PC-3 (cell line): Measurements from ENCODE around the gene MAML3. TPM values are rescaled to one million over a fixed set of nuclear protein-coding genes. Genes with fewer than 3 reads are reported as not detected.

Experiments used
- ATAC-seq: fragments of 200-7000 bp; cut with Tn5 transposase; 2 replicates; pipeline ENCODE4 v1.9.1; 2020; ENCODE audit warnings: mild to moderate bottlenecking, moderate library complexity
- BruUV-seq: library from RNA; stranded (reverse); fragments of 400-500 nt; replicated peaks from 2 replicates; lab custom pipeline; 2021; lab: Mats Ljungman, UMichigan
- CTCF ChIA-PET: fragments of 300-600 bp; sonication (Branson Sonifier 250); formaldehyde crosslinking; loops from one replicate; lab custom pipeline; 2022; ENCODE audit warnings: antibody characterized with exemption; lab: Charles Lee
- POLR2A ChIA-PET: fragments of 300-600 bp; sonication (Branson Sonifier 250); formaldehyde crosslinking; loops from one replicate; lab custom pipeline; 2022; ENCODE audit warnings: antibody characterized with exemption; ENCODE audit not compliant: unreplicated experiment; lab: Charles Lee
- DNase-seq: peaks from one replicate; pipeline ENCODE4 v3.0.0-alpha.2; 2015
- H2AFZ ChIP-seq: fragments of 300-600 bp; sonication (generic); 2 replicates; pipeline ENCODE4 v1.6.0; 2016; ENCODE audit warnings: antibody characterized with exemption, low read length
- H3F3A ChIP-seq: fragments of 300-600 bp; sonication (generic); one replicate; pipeline ENCODE4 v1.6.0; 2017; ENCODE audit warnings: antibody characterized with exemption, low read length, control low read depth, mild to moderate bottlenecking; ENCODE audit not compliant: unreplicated experiment
- H3K27ac ChIP-seq: fragments of 300-600 bp; sonication (generic); 2 replicates; pipeline ENCODE4 v1.5.1; 2016; ENCODE audit warnings: mild to moderate bottlenecking, low read length
- H3K27me3 ChIP-seq: fragments of 300-600 bp; sonication (generic); 2 replicates; pipeline ENCODE4 v1.6.1; 2016; ENCODE audit warnings: low read length, mixed read lengths
- H3K36me3 ChIP-seq: fragments of 300-600 bp; sonication (generic); 2 replicates; pipeline ENCODE4 v1.6.1; 2016; ENCODE audit warnings: low read depth, mixed run types, low read length, mixed read lengths
- H3K4me1 ChIP-seq: fragments of 300-600 bp; sonication (generic); 2 replicates; pipeline ENCODE4 v1.5.1; 2016; ENCODE audit warnings: low read length; ENCODE audit not compliant: insufficient read depth
- H3K4me2 ChIP-seq: fragments of 300-600 bp; sonication (generic); 2 replicates; pipeline ENCODE4 v1.6.0; 2016; ENCODE audit warnings: low read length
- H3K4me3 ChIP-seq: fragments of 300-600 bp; sonication (generic); 2 replicates; pipeline ENCODE4 v1.5.1; 2016; ENCODE audit warnings: mild to moderate bottlenecking, low read length, mixed read lengths
- H3K79me2 ChIP-seq: fragments of 300-600 bp; sonication (generic); 2 replicates; pipeline ENCODE4 v1.6.1; 2017; ENCODE audit warnings: low read length, mixed read lengths
- H3K9ac ChIP-seq: fragments of 300-600 bp; sonication (generic); 2 replicates; pipeline ENCODE4 v1.6.0; 2016; ENCODE audit warnings: mild to moderate bottlenecking, low read length
- H3K9me2 ChIP-seq: fragments of 300-600 bp; sonication (generic); replicated peaks from 2 replicates; pipeline ENCODE4 v1.6.1; 2016; ENCODE audit warnings: mixed run types, low read length, mixed read lengths
- H3K9me3 ChIP-seq: fragments of 300-600 bp; sonication (generic); 2 replicates; pipeline ENCODE4 v1.6.1; 2016; ENCODE audit warnings: low read length, mixed read lengths
- H4K20me1 ChIP-seq: fragments of 300-600 bp; sonication (generic); 2 replicates; pipeline ENCODE4 v1.6.1; 2016; ENCODE audit warnings: low read length, mixed read lengths
- EZH2 ChIP-seq: fragments of 300-600 bp; sonication (generic); IDR thresholded peaks from one replicate; pipeline ENCODE4 v1.6.1; 2017; ENCODE audit warnings: antibody characterized with exemption, mild to moderate bottlenecking, low read length; ENCODE audit not compliant: unreplicated experiment
- EZH2phosphoT487 ChIP-seq: fragments of 300-600 bp; sonication (generic); IDR thresholded peaks from 2 replicates; pipeline ENCODE4 v1.6.1; 2018; ENCODE audit warnings: mild to moderate bottlenecking, antibody characterized with exemption, low read length, borderline replicate concordance
- intact Hi-C: fragments of 100-400 bp; cut with micrococcal nuclease; formaldehyde crosslinking; loops from 2 replicates; pipeline ENCODE4 v1.9.0; 2023
- total RNA-seq: library from RNA; depleted of rRNA; stranded (reverse); fragments of >200 nt; gene quantifications from 2 replicates; pipeline ENCODE4 v1.2.3, GENCODE V29; 2014
- TF ChIP-seq, protein P1 (sequence below): fragments of 300-600 bp; sonication (generic); conservative IDR thresholded peaks from 2 replicates; pipeline ENCODE4 v1.5.1; 2017; ENCODE audit warnings: antibody characterized with exemption, low read depth, mild to moderate bottlenecking, low read length

Gene MAML3
- total RNA-seq, 1 experiment from 2014 or later: 4.3 TPM

DNA sequence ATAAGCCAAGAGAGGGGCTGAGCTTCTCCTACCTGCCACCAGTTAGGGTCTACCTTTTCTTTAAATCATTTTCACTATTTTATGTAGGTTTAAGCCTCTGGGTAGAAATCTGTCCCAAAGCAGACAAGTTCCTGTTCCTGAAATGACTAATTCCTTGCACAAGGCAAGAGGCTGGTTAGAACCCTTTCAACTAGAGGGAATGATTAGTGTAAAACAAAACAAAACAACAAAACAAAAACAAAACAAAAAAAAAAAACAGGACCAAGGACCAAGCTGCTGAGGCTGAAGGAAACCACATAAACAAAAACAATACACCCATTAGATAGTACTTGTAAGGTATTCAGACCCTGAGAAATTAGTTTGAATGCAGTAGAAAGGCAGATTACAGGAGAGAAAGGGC is 62.7 kb downstream of the MAML3 start:
- no peaks in the 10 kb centered on the region for H3K27me3 ChIP-seq
- H3K4me1 ChIP-seq: peaks cover 62% of the 10 kb centered on the region
- intact Hi-C loops: no loop called here
- no TSS peak for BruUV-seq
- DNase-seq (no peak), ATAC-seq (no peak)
- H3K27ac ChIP-seq: no peak overlapping the region
- CTCF ChIA-PET: no interaction called here
- no peak overlapping the region for H3K4me3 ChIP-seq
- no peaks in the 10 kb centered on the region for H3K36me3 ChIP-seq
- H3F3A ChIP-seq: no peaks in the 10 kb centered on the region
- no peaks in the 10 kb centered on the region for H3K9me2 ChIP-seq
- H3K9me3 ChIP-seq: no peaks in the 10 kb centered on the region
- H2AFZ ChIP-seq: no peak overlapping the region
- TF ChIP-seq, protein P1, sequence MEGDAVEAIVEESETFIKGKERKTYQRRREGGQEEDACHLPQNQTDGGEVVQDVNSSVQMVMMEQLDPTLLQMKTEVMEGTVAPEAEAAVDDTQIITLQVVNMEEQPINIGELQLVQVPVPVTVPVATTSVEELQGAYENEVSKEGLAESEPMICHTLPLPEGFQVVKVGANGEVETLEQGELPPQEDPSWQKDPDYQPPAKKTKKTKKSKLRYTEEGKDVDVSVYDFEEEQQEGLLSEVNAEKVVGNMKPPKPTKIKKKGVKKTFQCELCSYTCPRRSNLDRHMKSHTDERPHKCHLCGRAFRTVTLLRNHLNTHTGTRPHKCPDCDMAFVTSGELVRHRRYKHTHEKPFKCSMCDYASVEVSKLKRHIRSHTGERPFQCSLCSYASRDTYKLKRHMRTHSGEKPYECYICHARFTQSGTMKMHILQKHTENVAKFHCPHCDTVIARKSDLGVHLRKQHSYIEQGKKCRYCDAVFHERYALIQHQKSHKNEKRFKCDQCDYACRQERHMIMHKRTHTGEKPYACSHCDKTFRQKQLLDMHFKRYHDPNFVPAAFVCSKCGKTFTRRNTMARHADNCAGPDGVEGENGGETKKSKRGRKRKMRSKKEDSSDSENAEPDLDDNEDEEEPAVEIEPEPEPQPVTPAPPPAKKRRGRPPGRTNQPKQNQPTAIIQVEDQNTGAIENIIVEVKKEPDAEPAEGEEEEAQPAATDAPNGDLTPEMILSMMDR: no peak
- TF ChIP-seq EZH2phosphoT487: no peak
- no peak for TF ChIP-seq EZH2
- H3K9ac ChIP-seq: no peak overlapping the region
- H3K79me2 ChIP-seq: no peaks in the 10 kb centered on the region
- H3K4me2 ChIP-seq: peak overlapping the region; percentile 24; the same call in 1 of the 2 replicates
- POLR2A ChIA-PET: no interaction called here
- no peaks in the 10 kb centered on the region for H4K20me1 ChIP-seq

DNA sequence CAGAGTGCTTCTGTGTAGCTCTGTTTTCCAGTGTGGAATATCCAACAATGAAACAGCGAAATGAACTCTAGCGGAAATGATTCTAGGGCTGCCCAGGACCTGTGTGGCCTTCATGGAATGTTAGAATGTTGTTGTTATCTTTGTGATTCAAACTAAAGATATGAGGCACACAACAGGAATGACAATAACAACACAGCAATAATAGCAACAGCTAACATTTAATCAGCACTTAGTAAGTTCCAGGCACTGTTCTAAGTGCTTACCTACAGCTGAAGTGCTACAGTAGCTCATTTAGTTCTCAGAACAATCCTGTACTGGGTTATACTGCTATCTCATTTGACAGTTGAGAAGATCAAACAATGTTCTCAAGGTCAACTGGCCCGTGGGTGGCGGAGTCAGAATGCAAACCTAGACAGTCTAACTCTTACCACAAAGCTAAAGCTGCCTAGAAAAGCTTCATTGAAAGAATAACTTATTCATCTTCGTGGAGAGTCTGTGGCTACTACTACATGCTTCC is 63.7 kb downstream of the MAML3 start:
- DNase-seq (peak; percentile 48), ATAC-seq (no peak)
- Histone ChIP-seq H3K36me3 (no peaks in the 10 kb centered on the region), H4K20me1 (no peaks in the 10 kb centered on the region), H3K4me3 (no peak overlapping the region), H3K9me3 (no peaks in the 10 kb centered on the region), H3K4me2 (0 out of 2 replicates have a peak overlapping the region, but pooled peaks have one; percentile 8), H2AFZ (no peak overlapping the region), H3K79me2 (no peaks in the 10 kb centered on the region), H3K9ac (no peak overlapping the region), H3K27me3 (no peaks in the 10 kb centered on the region), H3K27ac (no peak overlapping the region), H3K4me1 (peaks cover 62% of the 10 kb centered on the region), H3F3A (no peaks in the 10 kb centered on the region), H3K9me2 (no peaks in the 10 kb centered on the region)
- TF ChIP-seq EZH2phosphoT487 (no peak), EZH2 (no peak)
- TF ChIP-seq, protein P1: no peak
- CTCF ChIA-PET: no interaction called here
- intact Hi-C loops: no loop called here
- no TSS peak for BruUV-seq
- POLR2A ChIA-PET: no interaction called here

DNA sequence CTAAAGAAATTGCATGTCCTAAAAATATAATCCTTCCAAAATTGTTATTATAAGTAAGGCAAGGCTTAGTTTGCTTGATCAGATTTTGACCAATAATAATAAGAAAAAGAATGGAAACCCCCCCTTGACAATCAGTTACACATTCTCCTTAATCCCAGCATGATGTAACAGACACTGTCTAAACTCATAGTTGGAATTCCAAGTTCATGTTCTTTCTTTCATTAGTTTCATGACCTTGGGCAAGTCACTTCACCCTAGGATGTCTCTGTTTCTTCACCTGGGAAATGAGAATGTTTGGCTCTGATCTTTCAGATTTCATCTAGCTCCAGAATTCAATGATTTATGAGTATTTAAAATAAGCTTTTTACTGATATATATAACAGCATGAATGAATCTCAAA is 64.8 kb downstream of the MAML3 start:
- no peak overlapping the region for H3K4me3 ChIP-seq
- no peak overlapping the region for H3K27ac ChIP-seq
- H3K27me3 ChIP-seq: no peaks in the 10 kb centered on the region
- no peak overlapping the region for H2AFZ ChIP-seq
- no peak for ATAC-seq
- intact Hi-C loops: no loop called here
- no peak for TF ChIP-seq EZH2
- no peak for TF ChIP-seq EZH2phosphoT487
- TF ChIP-seq, protein P1: no peak
- no peaks in the 10 kb centered on the region for H3K36me3 ChIP-seq
- no peaks in the 10 kb centered on the region for H3K79me2 ChIP-seq
- H3K9me3 ChIP-seq: no peaks in the 10 kb centered on the region
- no peaks in the 10 kb centered on the region for H3F3A ChIP-seq
- H3K4me2 ChIP-seq: no peak overlapping the region
- H3K9ac ChIP-seq: no peak overlapping the region
- H3K9me2 ChIP-seq: no peaks in the 10 kb centered on the region
- no peaks in the 10 kb centered on the region for H4K20me1 ChIP-seq
- H3K4me1 ChIP-seq: peaks cover 61% of the 10 kb centered on the region
- CTCF ChIA-PET: no interaction called here
- DNase-seq: no peak
- POLR2A ChIA-PET: no interaction called here
- no TSS peak for BruUV-seq
